Mesendoderm (in vitro differentiated cells): ENCODE measurements around the gene PALLD.

ENCODE experiments used
- DNase-seq: peaks from one replicate; pipeline ENCODE4 v3.0.0; 2013
- H2AK5ac ChIP-seq: 2 replicates; pipeline ENCODE4 v1.6.1; 2013; ENCODE audit warnings: low read length, inconsistent platforms
- H2BK120ac ChIP-seq: 2 replicates; pipeline ENCODE4 v1.6.1; 2013; ENCODE audit warnings: low read depth, mild to moderate bottlenecking, low read length, moderate library complexity, mixed read lengths
- H2BK15ac ChIP-seq: replicated peaks from 2 replicates; pipeline ENCODE4 v1.6.1; 2013; ENCODE audit warnings: low read depth, mild to moderate bottlenecking, moderate library complexity
- H2BK5ac ChIP-seq: 2 replicates; pipeline ENCODE4 v1.6.1; 2013; ENCODE audit warnings: low read length, inconsistent platforms
- H3K18ac ChIP-seq: 2 replicates; pipeline ENCODE4 v1.6.1; 2013; ENCODE audit warnings: mild to moderate bottlenecking, low read length, mixed read lengths
- H3K23ac ChIP-seq: one replicate; pipeline ENCODE4 v1.6.1; 2013; ENCODE audit warnings: low read length
- H3K27ac ChIP-seq: 2 replicates; pipeline ENCODE4 v1.5.1; 2013; ENCODE audit warnings: low read depth, mild to moderate bottlenecking, inconsistent platforms, low read length, moderate library complexity
- H3K27me3 ChIP-seq: 2 replicates; pipeline ENCODE4 v1.6.1; 2013; ENCODE audit warnings: low read length, control low read depth, mild to moderate bottlenecking, inconsistent platforms; ENCODE audit not compliant: insufficient read depth, poor library complexity
- H3K36me3 ChIP-seq: 2 replicates; pipeline ENCODE4 v1.6.1; 2013; ENCODE audit warnings: low read length, inconsistent platforms; ENCODE audit not compliant: control insufficient read depth, insufficient read depth
- H3K4ac ChIP-seq: one replicate; pipeline ENCODE4 v1.6.1; 2013; ENCODE audit warnings: low read depth, mild to moderate bottlenecking, low read length, moderate library complexity
- H3K4me1 ChIP-seq: 2 replicates; pipeline ENCODE4 v1.6.1; 2013; ENCODE audit warnings: low read depth, low read length, inconsistent platforms; ENCODE audit not compliant: control insufficient read depth
- H3K4me2 ChIP-seq: 2 replicates; pipeline ENCODE4 v1.6.1; 2013; ENCODE audit warnings: low read length
- H3K4me3 ChIP-seq: 2 replicates; pipeline ENCODE4 v1.5.1; 2013; ENCODE audit warnings: mild to moderate bottlenecking, low read length
- H3K56ac ChIP-seq: one replicate; pipeline ENCODE4 v1.6.1; 2013; ENCODE audit warnings: low read length
- H3K79me1 ChIP-seq: 2 replicates; pipeline ENCODE4 v1.6.1; 2013; ENCODE audit warnings: low read length, inconsistent platforms
- H3K79me2 ChIP-seq: 2 replicates; pipeline ENCODE4 v1.6.1; 2013; ENCODE audit warnings: mild to moderate bottlenecking, low read length; ENCODE audit not compliant: control insufficient read depth, insufficient read depth
- H3K9ac ChIP-seq: 2 replicates; pipeline ENCODE4 v1.6.1; 2013; ENCODE audit warnings: low read length, inconsistent platforms
- H4K5ac ChIP-seq: one replicate; pipeline ENCODE4 v1.6.1; 2013; ENCODE audit warnings: low read length
- H4K8ac ChIP-seq: one replicate; pipeline ENCODE4 v1.6.1; 2013; ENCODE audit warnings: low read depth, mild to moderate bottlenecking, control low read depth, low read length, moderate library complexity
- WGBS: extraction: QIAGEN DNeasy Blood & Tissue Kit; methylation state at CpG from one replicate; pipeline ENCODE4 v1.1.7; 2013; ENCODE audit warnings: low lambda C conversion rate, missing lambda C conversion rate; ENCODE audit not compliant: insufficient coverage; ENCODE audit errors: extremely low coverage; 5-methylcytosine and 5-hydroxymethylcytosine counted together

PALLD gene

GRCh38 chr4:168864821-168865541 lies 368.1 kb downstream of the PALLD start:
- H2BK5ac ChIP-seq: no peak overlapping the region
- no peaks in the 10 kb centered on the region for H3K36me3 ChIP-seq
- no peak overlapping the region for H4K8ac ChIP-seq
- no peak overlapping the region for H3K4me3 ChIP-seq
- no peaks in the 10 kb centered on the region for H3K79me2 ChIP-seq
- no peak overlapping the region for H3K4me2 ChIP-seq
- H4K5ac ChIP-seq: no peak overlapping the region
- no peak overlapping the region for H3K18ac ChIP-seq
- no peak overlapping the region for H2BK15ac ChIP-seq
- no peak overlapping the region for H2AK5ac ChIP-seq
- H3K79me1 ChIP-seq: no peaks in the 10 kb centered on the region
- H3K9ac ChIP-seq: no peak overlapping the region
- no peak overlapping the region for H3K4ac ChIP-seq
- H3K56ac ChIP-seq: no peak overlapping the region
- WGBS: no CpG with 5 or more reads among the region's 5 CpGs
- H2BK120ac ChIP-seq: no peak overlapping the region
- H3K4me1 ChIP-seq: no peaks in the 10 kb centered on the region
- H3K27me3 ChIP-seq: no peaks in the 10 kb centered on the region
- peak; percentile 80 for DNase-seq
- no peak overlapping the region for H3K23ac ChIP-seq
- no peak overlapping the region for H3K27ac ChIP-seq

GRCh38 chr4:168865854-168866253 lies 369.0 kb downstream of the PALLD start:
- Histone ChIP-seq H2BK5ac (no peak overlapping the region), H3K9ac (no peak overlapping the region), H3K36me3 (no peaks in the 10 kb centered on the region), H3K4ac (no peak overlapping the region), H2BK15ac (no peak overlapping the region), H3K18ac (no peak overlapping the region), H2BK120ac (no peak overlapping the region), H4K8ac (no peak overlapping the region), H3K27ac (no peak overlapping the region), H3K23ac (no peak overlapping the region), H3K56ac (no peak overlapping the region), H3K4me3 (no peak overlapping the region), H2AK5ac (no peak overlapping the region), H3K79me2 (no peaks in the 10 kb centered on the region), H3K4me2 (no peak overlapping the region), H3K27me3 (no peaks in the 10 kb centered on the region), H3K4me1 (no peaks in the 10 kb centered on the region), H3K79me1 (no peaks in the 10 kb centered on the region), H4K5ac (no peak overlapping the region)
- DNase-seq: no peak
- WGBS: no CpG with 5 or more reads among the region's 3 CpGs

GRCh38 chr4:168866635-168867034 lies 369.8 kb downstream of the PALLD start:
- H3K27ac ChIP-seq: no peak overlapping the region
- DNase-seq: no peak
- H4K8ac ChIP-seq: no peak overlapping the region
- no peak overlapping the region for H2BK120ac ChIP-seq
- WGBS: no CpG with 5 or more reads among the region's 4 CpGs
- H3K36me3 ChIP-seq: no peaks in the 10 kb centered on the region
- H3K4me2 ChIP-seq: no peak overlapping the region
- H3K27me3 ChIP-seq: no peaks in the 10 kb centered on the region
- no peak overlapping the region for H4K5ac ChIP-seq
- H3K18ac ChIP-seq: no peak overlapping the region
- no peak overlapping the region for H3K9ac ChIP-seq
- no peaks in the 10 kb centered on the region for H3K79me2 ChIP-seq
- no peak overlapping the region for H2BK15ac ChIP-seq
- H3K4me3 ChIP-seq: no peak overlapping the region
- H2AK5ac ChIP-seq: no peak overlapping the region
- H3K4me1 ChIP-seq: no peaks in the 10 kb centered on the region
- no peak overlapping the region for H2BK5ac ChIP-seq
- H3K56ac ChIP-seq: no peak overlapping the region
- no peak overlapping the region for H3K4ac ChIP-seq
- H3K79me1 ChIP-seq: no peaks in the 10 kb centered on the region
- no peak overlapping the region for H3K23ac ChIP-seq

- Histone ChIP-seq H3K23ac (no peak overlapping the region), H2BK5ac (no peak overlapping the region), H4K8ac (no peak overlapping the region), H3K4me2 (no peak overlapping the region), H3K4me1 (no peaks in the 10 kb centered on the region), H2BK120ac (no peak overlapping the region), H4K5ac (no peak overlapping the region), H3K79me2 (no peaks in the 10 kb centered on the region), H3K27ac (no peak overlapping the region), H3K56ac (no peak overlapping the region), H3K79me1 (no peaks in the 10 kb centered on the region), H3K9ac (no peak overlapping the region), H2BK15ac (no peak overlapping the region), H2AK5ac (no peak overlapping the region), H3K27me3 (no peaks in the 10 kb centered on the region), H3K4ac (no peak overlapping the region), H3K36me3 (no peaks in the 10 kb centered on the region), H3K4me3 (no peak overlapping the region), H3K18ac (no peak overlapping the region)
- DNase-seq: no peak
- no CpG with 5 or more reads among the region's 2 CpGs for WGBS
Observed at GRCh38 chr4:168867128-168867527, 370.3 kb downstream of the PALLD start.

- H4K8ac ChIP-seq: no peak overlapping the region
- no CpG with 5 or more reads among the region's 5 CpGs for WGBS
- H2AK5ac ChIP-seq: no peak overlapping the region
- H3K4me2 ChIP-seq: no peak overlapping the region
- no peak overlapping the region for H3K9ac ChIP-seq
- DNase-seq: no peak
- no peak overlapping the region for H3K4me3 ChIP-seq
- H3K4ac ChIP-seq: no peak overlapping the region
- no peak overlapping the region for H4K5ac ChIP-seq
- H3K27ac ChIP-seq: no peak overlapping the region
- no peaks in the 10 kb centered on the region for H3K36me3 ChIP-seq
- H2BK120ac ChIP-seq: no peak overlapping the region
- no peak overlapping the region for H3K18ac ChIP-seq
- H3K79me2 ChIP-seq: no peaks in the 10 kb centered on the region
- no peaks in the 10 kb centered on the region for H3K4me1 ChIP-seq
- H2BK5ac ChIP-seq: no peak overlapping the region
- no peaks in the 10 kb centered on the region for H3K27me3 ChIP-seq
- H3K23ac ChIP-seq: no peak overlapping the region
- H3K56ac ChIP-seq: no peak overlapping the region
- no peaks in the 10 kb centered on the region for H3K79me1 ChIP-seq
- no peak overlapping the region for H2BK15ac ChIP-seq
Observed at GRCh38 chr4:168868044-168868781, 371.4 kb downstream of the PALLD start.
